Mesodermal cell (in vitro differentiated cells): ENCODE measurements around the gene CPLANE2.

Source experiments
- H3K27ac ChIP-seq: 2 replicates; pipeline ENCODE4 v1.7.0; 2013; ENCODE audit warnings: mild to moderate bottlenecking, low read depth, low read length, moderate library complexity; ENCODE audit not compliant: severe bottlenecking
- H3K36me3 ChIP-seq: 2 replicates; pipeline ENCODE4 v1.7.1; 2013; ENCODE audit warnings: mild to moderate bottlenecking, low read length, moderate library complexity; ENCODE audit not compliant: control insufficient read depth, insufficient read depth
- H3K4me1 ChIP-seq: one replicate; pipeline ENCODE4 v1.7.1; 2013; ENCODE audit warnings: mild to moderate bottlenecking, low read length; ENCODE audit not compliant: insufficient read depth, control insufficient read depth, poor library complexity, severe bottlenecking
- H3K4me3 ChIP-seq: 2 replicates; pipeline ENCODE4 v1.7.0; 2013; ENCODE audit warnings: low read length, control low read depth, mild to moderate bottlenecking; ENCODE audit not compliant: insufficient read depth, poor library complexity, severe bottlenecking; ENCODE audit errors: extremely low read depth
- H3K9me3 ChIP-seq: 2 replicates; pipeline ENCODE4 v1.7.1; 2013; ENCODE audit warnings: mild to moderate bottlenecking, low read length, moderate library complexity; ENCODE audit not compliant: control insufficient read depth
- WGBS, 2 experiments: methylation state at CpG; one replicate each; pipeline ENCODE4 v1.1.5; 2013; ENCODE audit warnings: missing lambda C conversion rate in 2 of 2; ENCODE audit not compliant: insufficient coverage in 2 of 2; 5-methylcytosine and 5-hydroxymethylcytosine counted together

CPLANE2 gene

DNA sequence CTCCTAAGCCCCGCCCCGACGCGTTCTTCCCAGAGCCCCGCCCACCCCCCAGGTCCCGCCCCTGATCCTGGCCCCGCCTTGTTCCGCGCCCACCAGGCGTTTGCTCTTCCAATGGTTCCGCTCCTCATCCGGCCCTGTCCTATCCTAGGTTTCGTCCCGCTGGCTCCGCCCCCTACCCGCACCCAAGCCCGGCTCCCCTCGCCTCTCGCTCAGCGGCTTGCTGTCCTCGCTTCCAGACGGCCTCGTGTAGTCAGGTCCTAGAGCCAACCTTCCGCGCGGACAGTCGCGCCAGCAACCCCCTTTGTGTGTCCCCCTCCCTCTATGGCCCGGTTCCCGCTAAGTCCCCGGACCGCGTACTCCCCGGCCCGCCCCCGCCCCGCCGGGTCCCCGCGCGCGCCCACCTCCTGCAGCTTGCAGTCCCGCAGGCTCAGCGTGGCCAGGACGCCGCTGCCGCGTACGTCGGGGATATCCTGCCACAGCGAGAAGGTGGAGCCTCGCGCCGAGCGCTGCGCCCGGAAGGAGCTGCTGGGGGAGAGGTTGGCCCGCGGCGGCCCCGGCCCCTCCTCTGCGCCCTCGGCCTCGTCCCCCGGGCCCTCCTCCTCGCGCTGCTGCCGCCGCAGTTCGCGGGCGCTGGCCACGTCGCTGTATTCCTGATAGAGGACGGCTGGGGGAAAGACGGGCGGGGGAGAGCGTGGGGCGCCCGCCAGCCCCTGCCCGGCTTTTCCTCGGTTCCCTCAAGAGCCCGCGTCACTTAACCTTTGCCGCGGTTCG, 30.3 kb downstream of the CPLANE2 start:
- Histone ChIP-seq H3K9me3 (no peaks in the 10 kb centered on the region), H3K4me1 (peaks cover 11% of the 10 kb centered on the region), H3K36me3 (no peaks in the 10 kb centered on the region), H3K27ac (peak overlapping the region; percentile 95), H3K4me3 (peak overlapping the region; percentile 43)
- 1% methylated on average over 25 to 65 of the region's 87 CpGs for WGBS, 2 experiments

GRCh38 chr1:16205891-16206546, 31.0 kb downstream of the CPLANE2 start:
- Histone ChIP-seq H3K4me3 (peak overlapping the region; percentile 43), H3K27ac (no peak overlapping the region), H3K4me1 (peaks cover 11% of the 10 kb centered on the region), H3K36me3 (no peaks in the 10 kb centered on the region), H3K9me3 (no peaks in the 10 kb centered on the region)
- WGBS, 2 experiments, result 43 to 65% methylated on average over 19 to 35 of the region's 38 CpGs

DNA sequence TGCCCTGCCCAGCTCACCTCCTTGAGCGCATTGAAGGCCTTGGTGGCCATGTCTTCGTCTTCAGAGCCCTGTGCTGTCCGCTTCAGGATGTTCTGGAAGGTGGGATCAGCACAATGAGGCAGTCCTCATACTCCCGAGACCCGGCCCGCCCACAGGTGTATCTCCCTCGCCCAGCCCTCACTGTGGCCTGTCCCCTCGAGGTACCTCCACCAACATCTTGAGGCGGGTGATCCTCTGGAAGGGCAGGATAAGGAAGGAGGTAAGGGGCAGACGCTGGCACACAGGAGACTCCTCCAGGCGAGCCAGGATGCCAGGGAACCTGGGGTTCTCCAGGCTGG, 31.7 kb downstream of the CPLANE2 start:
- Histone ChIP-seq H3K36me3 (no peaks in the 10 kb centered on the region), H3K4me3 (no peak overlapping the region), H3K4me1 (peaks cover 11% of the 10 kb centered on the region), H3K9me3 (no peaks in the 10 kb centered on the region), H3K27ac (no peak overlapping the region)
- 88 to 93% methylated on average over 9 to 11 of the region's 11 CpGs for WGBS, 2 experiments

DNA sequence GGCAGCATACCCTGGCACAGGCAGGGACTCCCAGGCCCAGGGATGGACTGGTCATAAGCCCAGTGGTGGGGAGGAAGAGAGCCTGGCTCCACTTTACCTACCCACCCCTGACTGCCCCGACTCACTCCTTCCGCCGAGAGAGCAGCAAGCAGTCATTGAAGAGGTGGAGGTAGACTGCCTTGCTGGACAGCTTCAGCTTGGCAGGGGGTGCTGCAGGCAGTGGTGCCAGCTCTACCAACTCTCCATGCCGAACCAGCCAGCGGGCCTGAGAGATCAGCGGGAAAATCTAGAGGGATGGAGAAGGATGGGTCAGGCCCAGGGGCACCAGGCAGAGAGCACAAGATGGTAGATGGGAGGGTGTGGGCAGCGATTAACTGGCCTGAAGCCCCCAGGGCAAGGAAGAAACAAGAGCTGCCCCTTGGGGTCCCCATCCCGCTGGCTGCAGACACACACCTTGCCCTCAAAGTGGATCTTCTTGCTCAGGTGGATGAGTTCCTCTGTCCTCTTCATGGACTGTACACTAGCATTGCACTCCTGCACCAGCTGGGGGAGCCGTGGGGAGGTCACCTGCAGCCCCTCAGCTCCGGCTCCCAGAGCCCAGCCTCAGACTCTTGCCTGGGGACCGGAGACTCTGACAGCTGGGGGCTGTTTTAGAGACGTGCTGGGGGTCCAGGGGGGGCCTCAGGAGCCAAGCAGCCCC, 32.2 kb downstream of the CPLANE2 start:
- 78 to 85% methylated on average over 9 to 12 of the region's 12 CpGs for WGBS, 2 experiments
- Histone ChIP-seq H3K36me3 (no peaks in the 10 kb centered on the region), H3K4me3 (no peak overlapping the region), H3K9me3 (no peaks in the 10 kb centered on the region), H3K4me1 (peaks cover 11% of the 10 kb centered on the region), H3K27ac (no peak overlapping the region)

- no peaks in the 10 kb centered on the region for H3K9me3 ChIP-seq
- no peaks in the 10 kb centered on the region for H3K36me3 ChIP-seq
- 86 to 100% methylated on average over 2 of the region's 2 CpGs for WGBS, 2 experiments
- no peak overlapping the region for H3K27ac ChIP-seq
- H3K4me3 ChIP-seq, result no peak overlapping the region
- H3K4me1 ChIP-seq, result peaks cover 11% of the 10 kb centered on the region
Measured at GRCh38 chr1:16204216-16204615, 32.8 kb downstream of the CPLANE2 start.

GRCh38 chr1:16203550-16203949, 33.4 kb downstream of the CPLANE2 start:
- no peak overlapping the region for H3K4me3 ChIP-seq
- H3K36me3 ChIP-seq, result no peaks in the 10 kb centered on the region
- peaks cover 9% of the 10 kb centered on the region for H3K4me1 ChIP-seq
- 73 to 77% methylated on average over 2 of the region's 3 CpGs for WGBS, 2 experiments
- no peak overlapping the region for H3K27ac ChIP-seq
- no peaks in the 10 kb centered on the region for H3K9me3 ChIP-seq

DNA sequence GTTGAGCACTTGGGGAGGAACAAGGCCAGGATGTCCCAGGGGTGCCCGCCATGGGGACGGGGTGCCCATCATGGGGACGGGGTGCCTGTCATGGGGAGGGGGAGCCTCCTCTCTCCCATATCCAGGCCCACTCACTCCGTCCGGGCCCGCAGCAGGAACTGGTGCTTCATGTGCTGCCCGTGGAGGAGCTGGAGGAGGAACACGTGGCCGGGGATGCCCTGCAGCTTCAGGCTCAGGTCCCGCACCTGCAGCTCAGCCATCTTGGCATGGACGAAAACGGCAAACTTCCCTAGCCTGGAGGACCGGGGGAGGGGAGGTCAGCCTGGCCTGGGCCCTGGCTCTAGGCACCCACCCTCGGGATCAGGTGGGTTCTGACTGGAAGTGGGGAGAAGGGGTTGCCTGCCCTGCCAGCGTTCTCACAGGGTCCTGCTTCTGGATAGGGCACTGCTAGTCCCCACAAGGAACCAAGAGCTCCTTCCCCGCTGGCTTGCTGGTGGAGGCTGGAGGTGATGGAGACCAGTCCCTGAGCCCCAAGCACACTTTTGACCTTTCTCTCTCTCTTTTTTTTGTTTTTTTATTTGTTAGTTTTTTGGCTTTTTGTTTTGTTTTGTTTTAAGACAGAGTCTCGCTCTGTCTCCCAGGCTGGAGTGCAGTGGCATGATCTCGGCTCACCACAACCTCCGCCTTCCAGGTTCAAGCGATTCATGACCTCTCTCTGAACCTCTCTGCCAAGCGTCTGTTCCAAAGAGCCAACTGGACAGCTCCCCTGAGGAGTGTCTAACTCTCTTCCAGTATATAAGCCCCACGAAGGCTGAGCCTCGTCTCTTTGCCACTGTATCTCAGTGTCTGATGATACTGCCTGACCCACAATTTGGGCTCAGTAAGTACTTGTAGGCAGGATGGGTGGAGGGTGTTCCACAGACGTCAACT, 34.4 kb downstream of the CPLANE2 start:
- no peaks in the 10 kb centered on the region for H3K9me3 ChIP-seq
- H3K4me3 ChIP-seq, result no peak overlapping the region
- H3K27ac ChIP-seq, result no peak overlapping the region
- H3K4me1 ChIP-seq, result peaks cover under 1% of the 10 kb centered on the region
- WGBS, 2 experiments, result 83 to 95% methylated on average over 13 to 18 of the region's 24 CpGs
- peaks cover 4% of the 10 kb centered on the region for H3K36me3 ChIP-seq

- Histone ChIP-seq H3K36me3 (peaks cover 4% of the 10 kb centered on the region), H3K27ac (no peak overlapping the region), H3K9me3 (no peaks in the 10 kb centered on the region), H3K4me1 (no peaks in the 10 kb centered on the region), H3K4me3 (no peak overlapping the region)
- 89 to 91% methylated on average over 3 to 4 of the region's 4 CpGs for WGBS, 2 experiments
Measured at GRCh38 chr1:16199700-16200099, 37.3 kb downstream of the CPLANE2 start.

DNA sequence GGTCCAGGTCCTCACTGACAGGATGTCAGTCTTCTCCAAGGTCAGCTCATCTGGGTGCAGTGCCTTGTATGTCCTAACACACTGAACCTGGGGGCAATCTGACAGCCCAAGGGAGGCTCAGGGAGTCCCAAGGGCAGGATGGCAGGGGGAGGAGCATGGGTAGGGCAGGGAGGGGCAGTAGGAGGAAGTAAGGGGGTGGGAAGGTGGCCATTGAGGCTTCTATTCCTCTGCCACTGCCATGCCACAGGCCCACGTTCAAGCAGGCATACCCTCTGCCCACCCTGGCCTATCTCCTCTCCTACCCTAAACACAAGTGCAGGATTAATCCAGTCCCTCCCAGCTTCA, 37.9 kb downstream of the CPLANE2 start:
- H3K4me1 ChIP-seq, result no peaks in the 10 kb centered on the region
- H3K9me3 ChIP-seq, result no peaks in the 10 kb centered on the region
- H3K27ac ChIP-seq, result no peak overlapping the region
- 80 to 86% methylated on average over 1 of the region's 1 CpG for WGBS, 2 experiments
- peaks cover 4% of the 10 kb centered on the region for H3K36me3 ChIP-seq
- H3K4me3 ChIP-seq, result no peak overlapping the region

DNA sequence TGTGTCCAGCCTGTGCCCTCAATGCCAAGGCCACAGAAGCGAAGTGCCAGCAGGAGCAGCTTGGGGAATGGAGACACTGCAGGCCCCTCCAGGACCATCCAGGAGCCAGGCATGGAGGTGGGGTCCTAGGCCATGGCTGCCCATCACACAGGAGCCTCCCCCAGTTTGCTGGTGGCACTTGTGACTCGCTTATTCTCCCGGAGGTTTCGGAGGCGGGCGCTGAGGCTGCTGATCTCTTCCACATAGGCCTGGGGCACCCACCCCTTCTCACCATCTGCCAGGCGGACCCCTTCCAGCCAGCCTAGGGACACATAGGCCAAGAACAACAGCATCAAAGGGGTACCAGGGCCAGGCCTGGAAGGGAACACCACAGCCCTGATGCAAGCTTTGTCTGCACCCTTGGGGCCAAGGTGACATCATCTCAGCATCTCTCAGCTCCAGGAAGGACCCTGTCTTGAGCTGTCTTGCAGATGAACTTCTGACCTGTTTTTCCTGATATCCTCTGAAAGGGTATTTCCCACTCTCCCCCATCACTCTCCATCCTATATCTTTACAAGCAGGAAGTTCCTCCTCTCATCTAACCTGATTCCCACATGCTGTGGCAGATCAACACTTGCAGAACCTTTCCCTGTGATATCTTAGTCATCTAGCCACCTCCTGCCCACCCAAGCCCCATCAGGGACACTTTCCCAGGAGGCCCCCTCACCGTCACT, 38.4 kb downstream of the CPLANE2 start:
- Histone ChIP-seq H3K36me3 (peaks cover 4% of the 10 kb centered on the region), H3K4me1 (no peaks in the 10 kb centered on the region), H3K4me3 (no peak overlapping the region), H3K9me3 (no peaks in the 10 kb centered on the region), H3K27ac (no peak overlapping the region)
- 95% methylated on average over 7 to 8 of the region's 8 CpGs for whole genome bisulfite sequencing, 2 experiments
